Aorta (tissue), 5 donors: Measurements from ENCODE around the gene HIPK1. TPM values are rescaled to one million over a fixed set of nuclear protein-coding genes. Genes with fewer than 3 reads are reported as not detected.

Experiments used
- ATAC-seq: fragments of 200-7000 bp; cut with Tn5 transposase; one replicate; pipeline ENCODE4 v1.9.1; 2022; ENCODE audit warnings: moderate library complexity; ENCODE audit not compliant: low FRiP score
- DNase-seq, 2 donors: peaks; one replicate each; pipeline ENCODE4 v3.0.0-alpha.2; 2020
- H3K27ac ChIP-seq, 2 donors: one replicate each; pipeline ENCODE4 v1.5.1; 2013; ENCODE audit warnings: low read length in 2 of 2, mild to moderate bottlenecking in 2 of 2, moderate library complexity in 2 of 2, control low read depth in 1 of 2, inconsistent platforms in 1 of 2, low read depth in 1 of 2
- H3K27me3 ChIP-seq, 2 donors: one replicate each; pipeline ENCODE4 v1.6.1; 2013; ENCODE audit warnings: control low read depth in 1 of 2, low read length in 1 of 2, mild to moderate bottlenecking in 1 of 2, moderate library complexity in 1 of 2; ENCODE audit not compliant: insufficient read depth in 2 of 2, control insufficient read depth in 1 of 2
- H3K36me3 ChIP-seq, 2 donors: one replicate each; pipeline ENCODE4 v1.6.1; 2013; ENCODE audit warnings: control low read depth in 1 of 2, low read length in 1 of 2, mild to moderate bottlenecking in 1 of 2; ENCODE audit not compliant: insufficient read depth in 2 of 2, control insufficient read depth in 1 of 2
- H3K4me1 ChIP-seq, 2 donors: one replicate each; pipeline ENCODE4 v1.6.1; 2013; ENCODE audit warnings: low read length in 2 of 2, control low read depth in 1 of 2, mild to moderate bottlenecking in 1 of 2, moderate library complexity in 1 of 2; ENCODE audit not compliant: insufficient read depth in 2 of 2, control insufficient read depth in 1 of 2
- H3K4me3 ChIP-seq, 2 donors: one replicate each; pipeline ENCODE4 v1.5.1; 2013; ENCODE audit warnings: low read length in 2 of 2, control low read depth in 1 of 2, mild to moderate bottlenecking in 1 of 2
- H3K9me3 ChIP-seq: one replicate; pipeline ENCODE4 v1.6.1; 2013; ENCODE audit warnings: mild to moderate bottlenecking, low read length; ENCODE audit not compliant: control insufficient read depth
- WGBS, 2 donors: extraction: QIAGEN DNeasy Blood & Tissue Kit; methylation state at CpG; one replicate each; pipeline ENCODE4 v1.1.7; 2013; 5-methylcytosine and 5-hydroxymethylcytosine counted together
- intact Hi-C, 2 donors: fragments of 100-400 bp; cut with DNase I; formaldehyde crosslinking; loops; one replicate each; pipeline versions ENCODE4 v1.14.2 to v1.15.0; 2022
- polyA plus RNA-seq, 2 donors: library from polyadenylated mRNA; stranded (reverse); fragments of 200-250 nt; gene quantifications; one replicate each; pipeline ENCODE4 v1.2.3, GENCODE V29; 2013
- total RNA-seq, 2 donors: library from RNA; stranded (reverse); fragmentation: NEBNext Ultra II Directional; extraction: Animal tissue kit (Norgen Biotek cat#: 25700); gene quantifications; one replicate each; pipeline ENCODE4 v1.2.1, GENCODE V29; 2021
- donor health status: healthy with polysubstance abuse.
- donor health status: Bipolar disorder and iron deficiency.
- donor health status: DM: no; HTN: no; CAD: no.
- donor health status: DM: no; HTN: no; CAD: no.
- donor health status: DM: yes; HTN: yes; CAD: no.

HIPK1 gene
- total and polyA plus RNA-seq, 4 donors: 14.9 to 75.3 (median 45.4) TPM

GRCh38 chr1:113986802-113987201, 57.7 kb downstream of the HIPK1 start:
- no peak for DNase-seq
- ATAC-seq: no peak
- WGBS, 2 donors: 85 to 87% methylated on average over 6 of the region's 6 CpGs
- Histone ChIP-seq H3K9me3 (no peaks in the 10 kb centered on the region), H3K36me3 (no peaks in the 10 kb centered on the region), H3K4me1 (no peaks in the 10 kb centered on the region), H3K4me3 (no peak overlapping the region), H3K27me3 (no peaks in the 10 kb centered on the region), H3K27ac (no peak overlapping the region)
- intact Hi-C loops: no loop called here

- 70 to 71% methylated on average over 5 of the region's 5 CpGs for WGBS, 2 donors
- no peaks in the 10 kb centered on the region for H3K4me1 ChIP-seq
- no peak for ATAC-seq
- H3K9me3 ChIP-seq: no peaks in the 10 kb centered on the region
- no peak for DNase-seq
- no peak overlapping the region for H3K27ac ChIP-seq
- no peaks in the 10 kb centered on the region for H3K27me3 ChIP-seq
- intact Hi-C loops: no loop called here
- H3K36me3 ChIP-seq: no peaks in the 10 kb centered on the region
- no peak overlapping the region for H3K4me3 ChIP-seq
These were observed 58.1 kb downstream of the HIPK1 start for GRCh38 chr1:113987259-113987658.

- intact Hi-C loops: no loop called here
These were observed 61.4 kb downstream of the HIPK1 start for GRCh38 chr1:113990530-113990929.

GRCh38 chr1:113990961-113991360, 61.8 kb downstream of the HIPK1 start:
- intact Hi-C loops: no loop called here
- DNase-seq (no peak), ATAC-seq (no peak)
- WGBS, 2 donors: 89 to 93% methylated on average over 4 of the region's 4 CpGs
- Histone ChIP-seq H3K27ac (no peak overlapping the region), H3K4me1 (no peaks in the 10 kb centered on the region), H3K36me3 (no peaks in the 10 kb centered on the region), H3K4me3 (no peak overlapping the region), H3K27me3 (no peaks in the 10 kb centered on the region), H3K9me3 (peaks cover 2% of the 10 kb centered on the region)

More at GRCh38 chr1:113990530-113990929, 61.4 kb downstream of the HIPK1 start:
- no peaks in the 10 kb centered on the region for H3K36me3 ChIP-seq
- DNase-seq: no peak
- H3K9me3 ChIP-seq: peaks cover 2% of the 10 kb centered on the region
- ATAC-seq: no peak
- no peak overlapping the region for H3K4me3 ChIP-seq
- H3K4me1 ChIP-seq: no peaks in the 10 kb centered on the region
- H3K27ac ChIP-seq: no peak overlapping the region
- H3K27me3 ChIP-seq: no peaks in the 10 kb centered on the region
- WGBS, 2 donors: 67 to 69% methylated on average over 2 of the region's 2 CpGs

- Histone ChIP-seq H3K27me3 (no peaks in the 10 kb centered on the region), H3K36me3 (no peaks in the 10 kb centered on the region), H3K4me1 (no peaks in the 10 kb centered on the region), H3K9me3 (peaks cover 2% of the 10 kb centered on the region), H3K27ac (no peak overlapping the region), H3K4me3 (no peak overlapping the region)
- ATAC-seq (no peak), DNase-seq (no peak)
- intact Hi-C loops: no loop called here
- WGBS, 2 donors: 92% methylated on average over 5 of the region's 5 CpGs
These were observed 62.4 kb downstream of the HIPK1 start for GRCh38 chr1:113991467-113991997.

- ATAC-seq: no peak
These were observed 63.9 kb downstream of the HIPK1 start for GRCh38 chr1:113993072-113993471.

GRCh38 chr1:113993766-113994165, 64.6 kb downstream of the HIPK1 start:
- Histone ChIP-seq H3K27ac (no peak overlapping the region), H3K4me3 (no peak overlapping the region), H3K9me3 (peaks cover 2% of the 10 kb centered on the region), H3K4me1 (no peaks in the 10 kb centered on the region), H3K27me3 (no peaks in the 10 kb centered on the region), H3K36me3 (no peaks in the 10 kb centered on the region)
- 82 to 89% methylated on average over 2 of the region's 2 CpGs for WGBS, 2 donors
- ATAC-seq: no peak
- no peak for DNase-seq
- intact Hi-C loops: no loop called here

More at GRCh38 chr1:113993072-113993471, 63.9 kb downstream of the HIPK1 start:
- Histone ChIP-seq H3K4me3 (no peak overlapping the region), H3K27ac (no peak overlapping the region), H3K4me1 (no peaks in the 10 kb centered on the region), H3K9me3 (peaks cover 2% of the 10 kb centered on the region), H3K27me3 (no peaks in the 10 kb centered on the region), H3K36me3 (no peaks in the 10 kb centered on the region)
- WGBS, 2 donors: 90 to 93% methylated on average over 5 of the region's 5 CpGs
- intact Hi-C loops: no loop called here
- no peak for DNase-seq

- intact Hi-C loops: no loop called here
- H3K4me1 ChIP-seq: no peaks in the 10 kb centered on the region
- no peaks in the 10 kb centered on the region for H3K27me3 ChIP-seq
- WGBS, 2 donors: 96 to 98% methylated on average over 2 of the region's 2 CpGs
- ATAC-seq: no peak
- H3K9me3 ChIP-seq: peaks cover 2% of the 10 kb centered on the region
- DNase-seq: no peak
- no peaks in the 10 kb centered on the region for H3K36me3 ChIP-seq
- no peak overlapping the region for H3K27ac ChIP-seq
- H3K4me3 ChIP-seq: no peak overlapping the region
These were observed 66.3 kb downstream of the HIPK1 start for GRCh38 chr1:113995382-113995781.

- Histone ChIP-seq H3K27me3 (no peaks in the 10 kb centered on the region), H3K4me3 (no peak overlapping the region), H3K4me1 (no peaks in the 10 kb centered on the region), H3K27ac (no peak overlapping the region), H3K36me3 (no peaks in the 10 kb centered on the region), H3K9me3 (peaks cover 7% of the 10 kb centered on the region)
- DNase-seq (no peak), ATAC-seq (no peak)
- intact Hi-C loops: no loop called here
- WGBS, 2 donors: 58 to 61% methylated on average over 4 of the region's 4 CpGs
These were observed 69.2 kb downstream of the HIPK1 start for GRCh38 chr1:113998361-113998760.
